ENCODE measurements around the gene ASPSCR1. TPM values are rescaled to one million over a fixed set of nuclear protein-coding genes. Genes with fewer than 3 reads are reported as not detected.

ASPSCR1 gene
- total and polyA plus RNA-seq, 2 of the 13 experiments (the other 11 are each of a cell fraction or from before 2014, with no cell fraction given): 274 to 314 TPM

DNA sequence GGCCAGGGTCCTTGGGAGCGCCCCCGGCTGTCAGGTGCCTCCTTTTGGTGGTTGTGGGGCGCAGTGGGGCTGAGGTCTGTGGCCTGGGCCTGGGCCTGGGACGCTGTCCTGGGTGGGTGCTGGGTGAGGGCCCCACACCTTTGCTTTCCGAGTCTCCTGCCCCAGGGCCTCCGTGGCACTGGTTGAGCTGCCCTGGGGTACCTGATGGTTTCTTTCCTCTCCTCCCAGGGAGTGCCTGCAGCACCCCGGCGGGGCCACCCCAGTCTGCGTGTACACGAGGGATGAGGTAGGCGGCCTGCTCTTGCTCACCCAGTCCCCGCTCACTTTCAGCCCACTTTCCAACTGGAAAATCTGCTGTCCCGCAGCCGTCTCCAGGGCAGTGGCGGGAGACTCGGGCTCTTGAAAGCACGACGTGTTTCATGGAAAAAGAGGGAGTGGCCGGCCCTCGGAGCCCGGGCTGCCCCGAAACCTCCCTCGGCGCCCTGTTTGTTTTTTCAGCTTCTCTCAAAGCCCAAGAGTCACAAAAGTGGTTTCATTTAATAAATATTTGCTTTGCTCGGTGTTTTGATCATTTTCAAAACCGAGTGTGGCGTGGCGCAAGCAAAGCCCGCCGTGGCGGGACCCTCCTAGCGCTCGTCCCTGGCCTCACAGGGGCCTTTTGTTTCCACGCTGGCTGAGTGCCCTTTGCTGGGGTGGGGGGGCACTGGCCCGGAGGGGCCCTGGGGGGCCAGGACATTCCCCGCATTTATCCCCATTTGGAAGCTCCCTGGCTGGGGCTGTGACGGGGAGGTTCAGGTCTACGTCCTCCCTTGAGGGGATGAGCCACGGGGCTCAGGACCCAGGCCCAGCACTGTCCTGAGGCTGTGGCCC lies 17.4 kb downstream of the ASPSCR1 start (continued):
- TF ChIP-seq, protein P1, sequence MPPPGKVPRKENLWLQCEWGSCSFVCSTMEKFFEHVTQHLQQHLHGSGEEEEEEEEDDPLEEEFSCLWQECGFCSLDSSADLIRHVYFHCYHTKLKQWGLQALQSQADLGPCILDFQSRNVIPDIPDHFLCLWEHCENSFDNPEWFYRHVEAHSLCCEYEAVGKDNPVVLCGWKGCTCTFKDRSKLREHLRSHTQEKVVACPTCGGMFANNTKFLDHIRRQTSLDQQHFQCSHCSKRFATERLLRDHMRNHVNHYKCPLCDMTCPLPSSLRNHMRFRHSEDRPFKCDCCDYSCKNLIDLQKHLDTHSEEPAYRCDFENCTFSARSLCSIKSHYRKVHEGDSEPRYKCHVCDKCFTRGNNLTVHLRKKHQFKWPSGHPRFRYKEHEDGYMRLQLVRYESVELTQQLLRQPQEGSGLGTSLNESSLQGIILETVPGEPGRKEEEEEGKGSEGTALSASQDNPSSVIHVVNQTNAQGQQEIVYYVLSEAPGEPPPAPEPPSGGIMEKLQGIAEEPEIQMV (CRISPR knock-in tag; IDR thresholded peaks at IDR 0.05; ENCODE audit: low read depth): peak; percentile 25; the same call in 1 of the 2 replicates
- TF ChIP-seq CHD2 (IDR thresholded peaks at IDR 0.05; ENCODE audit: low read depth, low read length): peak; percentile 39; the same call in 1 of the 2 replicates
- TF ChIP-seq REPIN1 (CRISPR knock-in tag; IDR thresholded peaks at IDR 0.05; ENCODE audit: borderline replicate concordance, low read depth): no peak; the same call in none of the 2 replicates

DNA sequence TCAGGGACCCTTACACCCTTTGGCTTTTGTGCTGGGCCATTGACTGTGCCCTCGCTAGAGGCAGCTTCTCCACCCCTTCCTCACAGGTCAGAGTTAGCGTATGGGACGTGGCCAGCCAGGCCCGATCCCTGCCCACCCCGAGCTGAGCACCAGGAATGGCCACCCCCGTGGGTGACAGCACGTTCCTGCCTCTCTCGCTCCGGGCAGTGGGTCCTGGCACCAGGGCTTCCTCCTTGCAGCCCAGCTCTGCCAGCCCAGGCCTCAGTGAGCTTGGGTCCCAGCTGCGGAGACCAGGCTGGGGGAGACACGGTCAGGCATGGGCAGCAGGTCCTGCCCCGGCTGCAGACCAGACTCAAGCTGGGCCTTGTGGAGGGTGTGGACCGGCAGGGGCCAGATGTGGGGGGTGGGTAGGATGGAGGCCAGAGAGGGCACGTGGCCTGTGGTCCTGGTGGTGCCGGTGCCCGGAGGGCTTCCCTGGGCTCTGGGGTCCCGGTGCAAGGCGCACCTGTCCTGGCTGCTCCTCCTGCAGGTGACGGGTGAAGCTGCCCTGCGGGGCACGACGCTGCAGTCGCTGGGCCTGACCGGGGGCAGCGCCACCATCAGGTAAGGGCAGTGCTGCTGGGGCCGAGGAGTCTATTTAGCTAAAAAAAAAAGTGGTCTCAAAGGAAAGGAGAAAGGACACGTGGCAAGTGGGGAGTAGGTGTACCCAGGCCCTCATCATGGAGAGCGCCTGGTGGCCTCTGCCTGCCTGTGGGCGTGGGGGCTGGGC lies 18.2 kb downstream of the ASPSCR1 start:
- DNase-seq (ENCODE audit: low spot score) (peak; percentile 81), ATAC-seq (peak; percentile 2), FAIRE-seq (no peak)
- H3K27me3 ChIP-seq (ENCODE audit: control insufficient read depth in 1 of 2, insufficient read depth in 2 of 2, low read length in 2 of 2): no peaks in the 10 kb centered on the region
- POLR2A ChIA-PET: interaction anchor here (0.6 to 16.1 kb wide), 30 partner anchors 8 to 268 kb away, joined by 3 to 470 read pairs (median 5); partner anchors contain the start of genes ASPSCR1, CENPX, DCXR and LRRC45
- H3K27ac ChIP-seq (ENCODE audit: extremely low read length, insufficient read depth, low read length): peak overlapping the region; percentile 97
- peak overlapping the region; percentile 96 for H3K9ac ChIP-seq (ENCODE audit: insufficient read depth, low read depth, low read length)
- in situ Hi-C loops (cut with HindIII; ENCODE audit: extremely low pct_ligation_motif_present, low pct_unique_long_range_greater_than_20kb) (loop anchor here (5.0 kb wide), 1 partner anchor 38 kb away; no protein-coding TSS in a partner anchor), intact Hi-C loops (cut with micrococcal nuclease; ENCODE audit: unreplicated experiment) (loop anchor here (2.0 kb wide), 1 partner anchor 35 kb away; the partner anchor contains the start of gene NOTUM)
- CTCF ChIA-PET (ENCODE audit: low intra/inter-chr PET ratio, low total read pairs): interaction anchor here (1.0 to 5.6 kb wide), 3 partner anchors 24 to 36 kb away, joined by 4 to 73 read pairs (median 6); partner anchors contain the start of gene NOTUM
- H3K9me3 ChIP-seq (ENCODE audit: low read length): no peaks in the 10 kb centered on the region
- H3K4me2 ChIP-seq (ENCODE audit: low read depth, low read length): peak overlapping the region; percentile 99
- H2AFZ ChIP-seq (ENCODE audit: low read length): no peak overlapping the region
- H4K20me1 ChIP-seq (ENCODE audit: insufficient read depth, low read length): no peaks in the 10 kb centered on the region
- BruUV-seq (replicated peaks): no TSS peak
- peaks cover 57% of the 10 kb centered on the region for H3K79me2 ChIP-seq (ENCODE audit: insufficient read depth, low read length)
- H3K4me3 ChIP-seq (replicated peaks in 1 of 3; ENCODE audit: insufficient read depth in 1 of 3, low read depth in 2 of 3, low read length in 3 of 3): peak overlapping the region; percentile 53 to 80 (median 55)
- 0 out of 5 replicates have a peak, but pooled peaks cover 0 to 3% of the 10 kb centered on the region in 2 experiments for H3K36me3 ChIP-seq (replicated peaks in 1 of 2; ENCODE audit: control insufficient read depth in 1 of 2, insufficient read depth in 2 of 2, low read length in 2 of 2)
- 13% methylated on average over 20 of the region's 29 CpGs for WGBS (ENCODE audit: low lambda C conversion rate)
- peaks cover 99% of the 10 kb centered on the region for H3K4me1 ChIP-seq (ENCODE audit: insufficient read depth, low read length)
- TF ChIP-seq KLF13 (CRISPR knock-in tag; IDR thresholded peaks at IDR 0.05): peak; percentile 89; the same call in 1 of the 2 replicates
- no peak for TF ChIP-seq JDP2 (CRISPR knock-in tag; IDR thresholded peaks at IDR 0.05; ENCODE audit: borderline replicate concordance)
- peak; percentile 86; the same call in 1 of the 2 replicates for TF ChIP-seq SMAD1 (CRISPR knock-in tag; IDR thresholded peaks at IDR 0.05; ENCODE audit: borderline replicate concordance, low read depth)
- peak; percentile 90 for TF ChIP-seq RAD21 (CRISPR knock-in tag; IDR thresholded peaks at IDR 0.05)
- TF ChIP-seq ZNF547 (CRISPR knock-in tag; IDR thresholded peaks at IDR 0.05): peak; percentile 90
- no peak for TF ChIP-seq CENPX (CRISPR knock-in tag; IDR thresholded peaks at IDR 0.05)
- no peak; the same call in none of the 2 replicates for TF ChIP-seq ZNF350 (CRISPR knock-in tag; IDR thresholded peaks at IDR 0.05; ENCODE audit: borderline replicate concordance, low read depth)
- peak; percentile 83; the same call in 1 of the 2 replicates for TF ChIP-seq DR1 (CRISPR knock-in tag; IDR thresholded peaks at IDR 0.05)
- TF ChIP-seq, protein P2, sequence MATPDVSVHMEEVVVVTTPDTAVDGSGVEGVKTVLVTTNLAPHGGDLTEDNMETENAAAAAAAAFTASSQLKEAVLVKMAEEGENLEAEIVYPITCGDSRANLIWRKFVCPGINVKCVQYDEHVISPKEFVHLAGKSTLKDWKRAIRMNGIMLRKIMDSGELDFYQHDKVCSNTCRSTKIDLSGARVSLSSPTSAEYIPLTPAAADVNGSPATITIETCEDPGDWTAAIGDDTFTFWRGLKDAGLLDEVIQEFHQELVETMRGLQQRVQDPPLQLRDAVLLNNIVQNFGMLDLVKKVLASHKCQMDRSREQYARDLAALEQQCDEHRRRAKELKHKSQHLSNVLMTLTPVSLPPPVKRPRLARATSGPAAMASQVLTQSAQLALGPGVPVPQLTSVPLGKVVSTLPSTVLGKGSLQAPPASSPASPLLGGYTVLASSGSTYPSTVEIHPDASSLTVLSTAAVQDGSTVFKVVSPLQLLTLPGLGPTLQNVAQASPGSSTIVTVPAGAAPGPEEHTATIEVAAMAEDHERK (CRISPR knock-in tag; IDR thresholded peaks at IDR 0.05; ENCODE audit: low read depth): peak; percentile 26; the same call in 1 of the 2 replicates
- TF ChIP-seq KDM4B (CRISPR knock-in tag; IDR thresholded peaks at IDR 0.05): peak; percentile 90
- 0 out of 2 replicates have a peak, but pooled peaks have one; percentile 12 for TF ChIP-seq NR2F6 (IDR thresholded peaks at IDR 0.05)
- TF ChIP-seq NR2F6 (CRISPR knock-in tag; IDR thresholded peaks at IDR 0.05): peak; percentile 58; the same call in 1 of the 2 replicates
- TF ChIP-seq GPN1 (CRISPR knock-in tag; IDR thresholded peaks at IDR 0.05; ENCODE audit: borderline replicate concordance): no peak; the same call in 1 of the 2 replicates
- TF ChIP-seq ZNF589 (CRISPR knock-in tag; conservative IDR thresholded peaks at IDR 0.05): peak; percentile 94
- TF ChIP-seq ZNF3 (CRISPR knock-in tag; IDR thresholded peaks at IDR 0.05): peak; percentile 44; the same call in 1 of the 2 replicates
